ENCODE measurements around the gene MYOCOS. TPM values are rescaled to one million over a fixed set of nuclear protein-coding genes. Genes with fewer than 3 reads are reported as not detected.

Gene MYOCOS
- total and polyA plus RNA-seq, 2 donors (not counting 3 experiments of a cell fraction or from before 2014, with no cell fraction given): not detected

- intact Hi-C loops (cut with micrococcal nuclease) (no loop called here), dilution Hi-C loops (cut with MboI; ENCODE audit: extremely low pct_ligation_motif_present, low sequenced_read_pairs) (no loop called here)
- FAIRE-seq: no peak
- H3K27ac ChIP-seq (ENCODE audit: insufficient read depth, low read depth, low read length): no peak overlapping the region
- H3K4me3 ChIP-seq (replicated peaks in 1 of 3; ENCODE audit: insufficient read depth in 1 of 3, low read depth in 1 of 3, low read length in 3 of 3): no peak overlapping the region
- H3K4me2 ChIP-seq (ENCODE audit: insufficient read depth, low read length): no peak overlapping the region
- ChIA-PET CTCF (interaction anchor here (0.6 to 3.2 kb wide), 4 partner anchors 14 to 317 kb away, joined by 3 to 16 read pairs (median 12); no protein-coding TSS in a partner anchor), POLR2A (no interaction called here)
- H4K20me1 ChIP-seq (replicated peaks; ENCODE audit: control insufficient read depth, extremely low read depth, insufficient read depth, low read length): no peaks in the 10 kb centered on the region
- no peaks in the 10 kb centered on the region for H3K36me3 ChIP-seq (ENCODE audit: control insufficient read depth in 2 of 2, extremely low read depth in 1 of 2, insufficient read depth in 2 of 2, low read length in 2 of 2)
- TF ChIP-seq GATA2 (IDR thresholded peaks at IDR 0.05; ENCODE audit: insufficient read depth, insufficient read length, low read depth, low read length): no peak
- no peak for TF ChIP-seq EZH2 (IDR thresholded peaks at IDR 0.05; ENCODE audit: borderline replicate concordance, low read depth, low read length, severe bottlenecking)
- no peak for TF ChIP-seq CTCF (IDR thresholded peaks at IDR 0.05; ENCODE audit: extremely low read depth in 1 of 2, insufficient read depth in 1 of 2, low read depth in 1 of 2, low read length in 2 of 2)
- no peak for TF ChIP-seq POLR2AphosphoS5 (IDR thresholded peaks at IDR 0.05; ENCODE audit: insufficient read depth, low read depth, low read length)
- TF ChIP-seq MYC (IDR thresholded peaks at IDR 0.05; ENCODE audit: low read depth, low read length): no peak
- TF ChIP-seq FOS (IDR thresholded peaks at IDR 0.05; ENCODE audit: borderline replicate concordance, insufficient read depth, low read length): no peak
- no peak for TF ChIP-seq JUN (IDR thresholded peaks at IDR 0.05; ENCODE audit: borderline replicate concordance, insufficient read depth, insufficient read length, low read depth)
- no peak for TF ChIP-seq POLR2A (IDR thresholded peaks at IDR 0.05; ENCODE audit: low read depth, low read length)
- no peak for TF ChIP-seq MAX (IDR thresholded peaks at IDR 0.05; ENCODE audit: insufficient read depth, insufficient read length)
- BruUV-seq (replicated peaks): no TSS peak
- no peaks in the 10 kb centered on the region for H3K4me1 ChIP-seq (ENCODE audit: control insufficient read depth, extremely low read depth, insufficient read depth, low read length)
- no peaks in the 10 kb centered on the region for H3K9me3 ChIP-seq (replicated peaks; ENCODE audit: control insufficient read depth, insufficient read depth, low read length)
- H3K9ac ChIP-seq (replicated peaks; ENCODE audit: extremely low read depth, insufficient read depth, low read length): no peak overlapping the region
- no peaks in the 10 kb centered on the region for H3K9me1 ChIP-seq (replicated peaks; ENCODE audit: control insufficient read depth, extremely low read depth, insufficient read depth, low read length)
- DNase-seq (ENCODE audit: low read depth, low spot score): no peak
- peaks cover 1 to 2% of the 10 kb centered on the region in 2 experiments for H3K27me3 ChIP-seq (ENCODE audit: control insufficient read depth in 2 of 2, insufficient read depth in 2 of 2, low read length in 2 of 2)
- no peaks in the 10 kb centered on the region for H3K79me2 ChIP-seq (ENCODE audit: control insufficient read depth, insufficient read depth, low read length)
- no peak overlapping the region for H2AFZ ChIP-seq (ENCODE audit: low read depth, low read length)
These were observed 46.3 kb downstream of the MYOCOS start for GRCh38 chr1:171668372-171668771.
